GM12891 (cell line): ENCODE results near the gene LRRC9.
"Not testable (repeated sequence)": the region's sequence is repeated elsewhere in the genome, so short reads cannot be mapped to it uniquely, and the experiment has no call there.

Experiments used
- DNase-seq: peaks from one replicate; pipeline ENCODE4 v3.0.0; 2011; ENCODE audit warnings: low spot score; ENCODE audit not compliant: insufficient read length
- FAIRE-seq: peaks from 2 replicates; lab custom pipeline; 2011; peaks lifted over from hg19 to GRCh38; lab: Jason Lieb, UNC
- PAX5 ChIP-seq: IDR thresholded peaks from 2 replicates; pipeline ENCODE4 v1.6.1; 2011; ENCODE audit warnings: low read length, moderate library complexity, mild to moderate bottlenecking; ENCODE audit not compliant: insufficient read depth, severe bottlenecking
- POLR2A ChIP-seq: IDR thresholded peaks from 2 replicates; pipeline ENCODE4 v1.6.1; 2011; ENCODE audit warnings: low read depth, low read length, control low read depth
- POLR2AphosphoS5 ChIP-seq: IDR thresholded peaks from 2 replicates; pipeline ENCODE4 v1.6.1; 2011; ENCODE audit warnings: low read depth, low read length, control low read depth
- POU2F2 ChIP-seq: IDR thresholded peaks from 2 replicates; pipeline ENCODE4 v1.6.1; 2011; ENCODE audit warnings: low read depth, mild to moderate bottlenecking, control low read depth, low read length, moderate library complexity
- SPI1 ChIP-seq: IDR thresholded peaks from 2 replicates; pipeline ENCODE4 v1.6.1; 2011; ENCODE audit warnings: low read depth, low read length, control low read depth
- TAF1 ChIP-seq: IDR thresholded peaks from 2 replicates; pipeline ENCODE4 v1.6.1; 2011; ENCODE audit warnings: low read depth, low read length, control low read depth

LRRC9 gene

GRCh38 chr14:60091550-60092525, 171.9 kb downstream of the LRRC9 start, which contains the start of gene PCNX4:
Gene PCNX4, plus strand, starts transcription at chr14:60091923. Its CDS starts 15,716 bp downstream, at chr14:60107639.
- DNase-seq: peak; percentile 67
- FAIRE-seq: peak; percentile 97

GRCh38 chr14:60092526-60092920, 172.6 kb downstream of the LRRC9 start:
- no peak for TF ChIP-seq TAF1
- TF ChIP-seq PAX5: no peak
- no peak for TF ChIP-seq POU2F2
- no peak for TF ChIP-seq POLR2A
- TF ChIP-seq SPI1: no peak
- TF ChIP-seq POLR2AphosphoS5: no peak
- DNase-seq: no peak
- FAIRE-seq: no peak

More at GRCh38 chr14:60091550-60092525, 171.9 kb downstream of the LRRC9 start, which contains the start of gene PCNX4:
- TF ChIP-seq PAX5 (no peak), POLR2A (peak; percentile 91), TAF1 (peak; percentile 58; the same call in 1 of the 2 replicates), POU2F2 (peak; percentile 90), POLR2AphosphoS5 (peak; percentile 94), SPI1 (no peak)

GRCh38 chr14:60093080-60093479, 173.1 kb downstream of the LRRC9 start:
- no peak for TF ChIP-seq TAF1
- no peak for TF ChIP-seq PAX5
- no peak for TF ChIP-seq POU2F2
- no peak for TF ChIP-seq POLR2AphosphoS5
- TF ChIP-seq POLR2A: no peak
- TF ChIP-seq SPI1: no peak
- no peak for FAIRE-seq
- DNase-seq: no peak

GRCh38 chr14:60093606-60094005, 173.7 kb downstream of the LRRC9 start:
- no peak for FAIRE-seq
- DNase-seq: no peak
- no peak for TF ChIP-seq POU2F2
- no peak for TF ChIP-seq PAX5
- no peak for TF ChIP-seq SPI1
- no peak for TF ChIP-seq TAF1
- TF ChIP-seq POLR2A: no peak
- TF ChIP-seq POLR2AphosphoS5: no peak

GRCh38 chr14:60094306-60094897, 174.5 kb downstream of the LRRC9 start:
- peak; percentile 80 for FAIRE-seq
- DNase-seq: no peak
- TF ChIP-seq POLR2AphosphoS5 (no peak), TAF1 (no peak), PAX5 (no peak), POLR2A (no peak), SPI1 (no peak), POU2F2 (no peak)

GRCh38 chr14:60095231-60095630, 175.3 kb downstream of the LRRC9 start:
- no peak for DNase-seq
- FAIRE-seq: peak; percentile 13
- TF ChIP-seq PAX5 (no peak), POU2F2 (no peak), TAF1 (no peak), POLR2AphosphoS5 (no peak), POLR2A (no peak), SPI1 (no peak)

DNA sequence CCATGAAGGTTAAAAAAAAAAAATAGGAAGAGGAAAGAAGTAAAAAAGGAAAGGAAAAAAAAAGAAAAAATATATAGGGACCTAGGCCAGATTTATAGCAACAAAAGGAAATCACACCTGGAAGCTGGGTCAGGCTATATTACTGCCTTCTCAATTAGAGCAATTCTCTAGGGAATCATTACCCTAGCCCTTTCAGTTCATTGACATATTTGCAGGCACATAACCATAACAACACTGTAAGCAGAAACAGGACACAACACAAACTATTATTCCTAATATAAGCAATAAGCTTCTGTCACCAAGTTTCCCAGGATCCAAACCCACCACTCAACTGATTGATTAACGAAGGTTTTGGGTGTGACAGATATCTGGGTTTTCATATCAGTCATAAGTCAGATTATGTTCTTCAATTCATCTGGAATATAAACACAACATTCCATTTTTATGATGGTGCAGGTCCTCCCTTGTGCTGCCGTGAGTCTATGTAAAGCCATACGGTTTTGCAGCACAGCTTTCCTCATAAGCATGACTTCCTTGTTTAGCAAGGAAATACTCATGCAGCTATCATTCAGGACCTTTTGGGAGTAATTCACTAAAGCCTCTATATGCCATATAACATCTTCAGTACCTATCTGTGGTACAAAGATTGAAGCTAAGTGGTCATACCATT, 176.0 kb downstream of the LRRC9 start:
- TF ChIP-seq POLR2A (no peak), POLR2AphosphoS5 (no peak)
- FAIRE-seq (peak; percentile 63), DNase-seq (no peak)

DNA sequence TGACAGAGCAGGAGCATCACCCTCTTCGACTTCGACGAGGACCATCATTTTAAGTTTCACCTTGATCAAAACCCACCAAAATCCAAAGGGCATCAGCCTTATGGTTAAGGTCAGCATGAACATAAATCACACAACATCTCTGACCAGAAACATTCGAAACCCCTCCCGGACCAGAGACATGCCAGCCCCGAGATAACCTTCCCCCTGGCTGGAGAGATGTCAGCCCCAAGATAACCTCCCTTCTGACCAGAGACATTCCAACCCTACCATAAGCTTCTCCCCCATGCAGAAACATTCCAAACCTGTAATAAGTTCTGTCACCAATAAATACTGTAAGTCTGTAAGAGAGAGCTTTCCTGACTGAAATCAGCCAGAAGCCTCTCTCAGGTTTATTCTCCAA, 178.0 kb downstream of the LRRC9 start:
- FAIRE-seq (no peak), DNase-seq (no peak)
- no peak for TF ChIP-seq SPI1
- TF ChIP-seq POLR2A: no peak
- TF ChIP-seq POU2F2: no peak
- no peak for TF ChIP-seq PAX5
- TF ChIP-seq POLR2AphosphoS5: no peak
- TF ChIP-seq TAF1: no peak

- not testable (repeated sequence) for FAIRE-seq, DNase-seq
Measured at GRCh38 chr14:60099855-60100254, 179.9 kb downstream of the LRRC9 start.
